ELF-1 (cell line): ENCODE data around the gene SH3PXD2A.

Source experiments
- DNase-seq: peaks from one replicate; pipeline ENCODE4 v3.0.0-alpha.2; 2016; ENCODE audit warnings: low read depth, low spot score

Gene SH3PXD2A

DNA sequence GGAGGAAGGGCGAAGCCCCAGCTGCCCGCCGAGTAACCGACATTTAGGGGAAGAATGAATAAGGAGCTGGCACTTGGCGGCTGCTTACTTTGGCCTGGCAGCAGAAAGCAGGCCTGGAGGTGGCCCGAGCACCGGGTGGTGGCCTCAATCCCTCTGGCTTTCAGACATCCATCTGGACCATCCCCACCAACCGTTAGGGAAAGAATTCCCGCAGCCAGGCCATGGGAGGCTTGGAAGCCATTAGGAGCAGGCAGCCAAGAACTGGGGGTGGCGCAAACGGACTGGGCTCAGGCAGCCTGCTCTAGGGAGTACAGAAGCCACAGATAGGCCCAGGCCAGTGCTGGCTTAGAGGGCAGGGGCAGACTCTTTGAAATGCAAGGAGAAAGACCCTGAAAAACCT is 229.2 kb downstream of the SH3PXD2A start:
- DNase-seq, result no peak

DNA sequence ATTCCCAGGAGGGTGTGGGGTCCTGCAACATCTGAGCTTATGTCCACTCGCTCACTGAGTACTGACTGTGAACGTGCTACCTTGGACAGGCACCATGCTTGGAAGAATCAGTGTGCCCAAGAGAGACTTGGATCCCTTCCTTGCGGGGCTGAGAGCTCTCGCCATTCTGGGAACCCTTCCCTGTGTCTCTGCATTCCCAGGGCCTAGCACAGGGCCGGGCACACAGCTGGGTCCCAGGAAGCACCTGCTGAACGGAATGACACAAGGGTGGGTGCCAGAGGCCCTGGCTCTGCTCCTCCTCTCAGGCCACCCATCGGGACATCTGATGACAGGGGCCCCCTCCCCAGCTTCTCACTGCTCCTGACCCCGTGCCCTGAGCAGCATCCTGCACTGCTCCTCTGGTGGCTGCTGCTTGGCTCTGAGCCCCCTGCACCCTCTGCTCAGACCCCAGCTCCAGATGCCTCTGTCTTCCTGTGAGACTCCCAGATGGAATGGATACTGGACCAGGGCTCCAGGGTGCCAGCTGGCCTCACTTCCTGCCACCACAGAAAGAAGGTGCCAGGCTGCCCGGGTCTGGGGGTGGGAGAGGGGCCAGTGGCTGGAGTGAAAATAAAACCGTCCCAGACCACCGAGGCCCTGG is 232.3 kb downstream of the SH3PXD2A start:
- no peak for DNase-seq

DNA sequence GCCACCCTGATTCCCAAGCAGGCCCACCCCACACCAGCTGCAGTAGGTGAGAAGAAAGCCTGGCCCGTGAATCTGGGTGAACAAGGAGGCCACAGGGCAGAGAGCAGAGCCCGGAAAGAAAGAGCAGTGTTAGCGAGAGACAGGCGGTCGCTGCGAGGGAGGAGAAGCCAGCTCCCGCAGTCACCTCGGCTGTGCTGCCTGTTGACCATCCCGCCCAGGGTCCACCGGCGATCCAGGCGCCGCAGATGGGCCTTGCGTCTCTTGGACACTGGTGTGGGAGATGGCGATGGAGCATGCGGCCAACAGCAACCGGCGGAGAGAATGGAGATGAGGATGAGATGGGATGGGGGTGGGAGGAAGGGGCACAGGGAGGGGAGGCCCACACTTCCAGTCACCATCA is 233.1 kb downstream of the SH3PXD2A start:
- DNase-seq, result no peak

DNA sequence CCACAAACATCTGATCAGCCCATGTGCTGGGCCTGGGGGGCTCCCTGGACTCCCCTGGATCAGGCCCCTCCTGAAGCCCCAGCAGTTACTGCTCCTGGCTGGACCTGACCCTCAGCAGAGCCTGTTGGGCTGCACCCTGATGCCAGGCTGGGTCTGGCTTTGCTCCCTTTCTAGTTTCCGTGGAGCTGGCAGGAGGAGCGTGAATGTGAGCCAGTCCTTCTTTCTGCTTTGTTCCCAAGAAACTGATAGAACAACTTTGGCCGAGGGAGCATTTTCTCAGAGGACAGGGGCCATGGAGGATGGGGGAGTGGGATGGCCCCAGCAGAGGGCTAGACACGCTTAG is 233.6 kb downstream of the SH3PXD2A start:
- DNase-seq, result no peak

DNA sequence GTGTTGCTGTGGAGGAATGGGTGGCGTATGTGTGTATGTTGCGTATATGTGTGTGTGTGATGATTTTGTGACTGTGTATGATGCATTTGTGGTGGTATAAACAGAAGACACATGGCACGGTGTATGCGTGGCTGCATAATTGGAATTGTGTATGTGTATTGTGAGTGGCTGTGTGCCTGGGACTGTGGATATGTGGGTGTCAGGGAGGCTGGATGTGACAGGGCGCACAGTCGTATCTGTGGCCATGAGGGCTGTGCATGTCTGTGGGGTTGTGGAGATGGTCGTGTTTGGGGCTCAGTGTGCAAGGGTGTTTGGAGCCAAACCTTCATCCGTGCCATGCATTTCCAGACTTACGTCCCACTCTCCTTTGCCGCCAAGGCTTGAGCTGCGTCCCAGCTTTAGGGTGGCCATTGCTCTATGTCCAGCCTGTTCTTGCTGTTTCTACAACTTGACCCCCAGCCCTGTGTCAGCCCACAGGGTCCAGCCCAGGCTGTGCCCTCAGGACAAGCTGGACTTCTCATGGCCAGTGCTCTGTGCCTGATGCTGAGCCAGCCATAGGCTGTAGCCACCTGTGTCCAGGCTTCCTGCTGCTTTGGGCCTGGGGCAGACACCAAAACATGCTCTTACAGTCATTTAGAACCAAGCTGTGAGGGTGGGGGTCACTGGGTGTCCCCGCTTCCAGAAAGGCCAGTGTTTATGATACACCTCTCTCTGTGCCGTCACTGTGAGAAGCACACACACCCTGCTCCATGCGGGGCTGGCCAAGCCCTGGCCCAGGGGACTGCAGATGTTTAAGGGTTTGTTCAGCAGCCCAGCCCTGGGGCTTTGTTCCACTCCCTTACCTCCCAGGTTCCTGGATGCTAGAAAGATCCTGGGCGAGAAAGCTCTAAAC is 234.2 kb downstream of the SH3PXD2A start:
- no peak for DNase-seq

DNA sequence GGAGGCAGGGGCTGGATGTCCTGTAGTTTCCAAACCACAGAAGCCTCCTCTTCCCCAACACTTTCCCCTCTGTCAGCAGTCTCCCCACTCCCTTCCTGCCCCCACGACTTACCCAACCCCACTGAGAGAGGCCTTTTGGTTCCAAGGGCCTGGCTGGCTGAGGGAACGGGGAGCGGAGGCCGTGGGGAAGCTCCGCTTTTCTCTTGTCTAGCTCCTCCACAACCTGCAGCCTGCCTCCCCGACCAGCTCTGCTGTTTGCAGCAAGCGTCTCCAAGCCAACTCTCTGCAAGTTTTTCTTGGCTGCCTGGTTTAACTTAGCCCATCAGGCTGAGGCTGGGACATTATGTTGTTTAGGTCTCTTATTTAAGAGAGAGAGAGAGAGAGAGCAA is 235.0 kb downstream of the SH3PXD2A start:
- DNase-seq, result no peak

DNA sequence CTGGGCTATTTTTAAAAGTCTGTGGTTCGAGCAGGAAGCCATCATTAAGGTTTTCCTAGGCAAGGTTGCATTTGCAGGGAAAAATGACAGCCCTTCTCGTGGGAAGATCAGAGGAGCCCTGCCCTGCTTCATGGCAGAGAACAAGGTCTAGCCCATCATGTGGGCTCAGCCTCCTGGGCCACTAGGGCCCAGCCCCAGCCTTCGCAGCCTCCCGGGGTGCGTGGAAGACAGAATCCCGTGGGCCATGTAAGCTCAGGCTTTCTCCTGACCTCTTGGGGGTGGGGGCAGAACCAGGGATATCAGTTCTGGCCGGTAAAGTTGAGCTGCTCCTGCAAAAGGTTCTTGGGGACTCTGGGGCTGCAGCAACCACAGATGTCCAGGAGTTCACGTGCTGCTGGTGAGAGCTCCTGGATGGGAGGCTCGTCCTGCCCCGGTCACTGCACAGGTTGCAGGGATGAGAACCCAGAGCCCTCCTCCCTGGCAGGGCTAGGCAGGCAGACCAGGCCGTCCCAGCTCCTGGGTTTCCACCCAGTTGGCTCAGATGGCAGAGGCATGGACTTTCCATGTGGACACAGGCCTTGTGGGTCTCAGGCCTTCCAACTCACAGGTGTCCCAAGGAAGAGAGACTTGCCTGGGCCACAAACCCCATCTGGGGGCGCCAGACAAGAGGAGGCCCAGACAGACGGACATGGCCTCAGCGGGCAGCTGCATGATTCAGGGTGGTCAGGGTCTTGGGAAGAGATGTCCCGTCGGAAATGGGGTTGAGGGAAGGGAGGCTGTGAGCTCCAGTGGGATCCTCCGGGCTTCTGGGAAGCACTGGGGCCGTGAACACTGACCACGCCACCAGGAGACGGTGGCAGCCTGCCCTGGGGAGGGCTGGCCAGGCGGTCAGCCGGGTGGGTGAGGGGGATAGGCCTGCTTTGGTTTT is 235.7 kb downstream of the SH3PXD2A start:
- DNase-seq, result no peak

DNA sequence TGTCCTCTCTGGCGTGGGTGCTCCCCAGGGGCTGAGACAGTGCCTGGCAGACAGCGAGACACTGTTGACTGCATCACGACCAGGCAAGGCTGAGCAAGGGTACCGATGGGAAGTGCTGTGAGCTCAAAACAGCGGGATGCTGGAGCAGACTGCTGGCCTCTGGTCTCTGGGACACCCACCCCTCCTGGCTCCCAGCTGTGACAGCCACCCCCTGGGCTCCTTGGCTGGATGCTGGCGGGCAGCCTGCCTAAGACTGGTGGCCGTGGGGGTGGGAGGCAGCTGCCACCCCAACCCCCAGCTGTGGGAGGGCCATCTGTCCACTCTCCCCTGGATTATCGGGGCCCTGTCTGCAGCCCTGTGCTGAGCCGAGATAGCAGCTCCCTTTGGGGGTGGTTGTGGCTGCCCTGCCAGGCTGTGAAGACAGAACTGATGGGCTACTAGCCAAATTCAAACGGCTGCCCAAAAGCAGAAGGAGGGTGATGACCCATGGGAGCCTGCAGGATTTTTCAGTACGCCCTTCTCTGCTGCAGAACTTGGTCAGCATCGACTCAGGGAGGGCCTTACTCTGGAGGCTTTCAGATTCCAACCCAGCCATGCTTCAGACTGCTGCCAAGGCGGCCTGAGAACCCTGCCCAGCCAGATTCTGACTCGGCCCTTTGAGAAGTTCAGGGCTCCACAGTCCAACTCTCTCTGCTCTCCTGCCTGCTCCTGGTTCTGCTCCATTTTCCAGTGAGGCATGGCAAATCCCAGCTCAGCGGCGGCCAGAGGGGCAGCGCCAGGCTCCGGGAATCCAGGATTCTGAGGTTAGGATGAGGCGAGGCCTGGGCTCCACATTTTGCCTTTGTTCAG is 236.6 kb downstream of the SH3PXD2A start:
- no peak for DNase-seq

DNA sequence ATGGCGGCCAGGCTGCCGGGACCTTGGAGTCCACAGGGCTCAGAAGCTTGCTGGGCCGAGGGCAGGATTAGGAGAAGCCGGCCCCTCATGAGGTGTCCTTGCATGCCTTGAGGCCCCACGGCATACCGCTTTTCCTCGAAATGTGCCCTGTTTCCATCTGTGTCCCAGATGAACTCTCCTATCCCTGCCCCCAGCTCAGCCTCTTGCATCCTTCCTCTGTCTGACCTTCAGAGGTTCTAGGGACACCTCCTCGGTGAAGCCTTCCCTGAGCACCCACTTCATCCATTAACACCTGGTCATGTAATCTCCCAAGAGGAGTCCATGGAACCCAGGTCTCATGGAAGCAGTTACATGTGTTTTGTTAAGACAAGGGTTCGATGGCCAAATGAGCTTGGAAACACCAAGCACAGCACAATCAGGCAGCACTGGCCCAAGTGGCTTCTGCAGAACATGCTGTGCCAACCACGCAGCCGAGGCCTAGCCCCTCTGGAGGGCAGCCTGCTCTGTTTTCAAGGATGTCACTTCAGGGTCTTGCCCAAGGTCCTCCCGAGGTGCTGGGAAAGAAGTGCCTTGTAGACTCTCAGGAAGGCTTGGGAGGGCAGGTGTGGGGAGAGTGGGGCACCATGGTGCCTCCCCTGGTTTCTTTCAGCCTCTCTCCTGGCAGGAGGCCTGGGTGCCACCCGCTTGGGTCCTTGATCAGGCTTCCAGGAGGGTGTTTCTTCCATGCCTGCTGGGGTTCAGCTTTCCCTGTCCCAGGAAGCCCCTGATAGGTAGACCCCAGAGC is 237.6 kb downstream of the SH3PXD2A start:
- DNase-seq, result no peak

DNA sequence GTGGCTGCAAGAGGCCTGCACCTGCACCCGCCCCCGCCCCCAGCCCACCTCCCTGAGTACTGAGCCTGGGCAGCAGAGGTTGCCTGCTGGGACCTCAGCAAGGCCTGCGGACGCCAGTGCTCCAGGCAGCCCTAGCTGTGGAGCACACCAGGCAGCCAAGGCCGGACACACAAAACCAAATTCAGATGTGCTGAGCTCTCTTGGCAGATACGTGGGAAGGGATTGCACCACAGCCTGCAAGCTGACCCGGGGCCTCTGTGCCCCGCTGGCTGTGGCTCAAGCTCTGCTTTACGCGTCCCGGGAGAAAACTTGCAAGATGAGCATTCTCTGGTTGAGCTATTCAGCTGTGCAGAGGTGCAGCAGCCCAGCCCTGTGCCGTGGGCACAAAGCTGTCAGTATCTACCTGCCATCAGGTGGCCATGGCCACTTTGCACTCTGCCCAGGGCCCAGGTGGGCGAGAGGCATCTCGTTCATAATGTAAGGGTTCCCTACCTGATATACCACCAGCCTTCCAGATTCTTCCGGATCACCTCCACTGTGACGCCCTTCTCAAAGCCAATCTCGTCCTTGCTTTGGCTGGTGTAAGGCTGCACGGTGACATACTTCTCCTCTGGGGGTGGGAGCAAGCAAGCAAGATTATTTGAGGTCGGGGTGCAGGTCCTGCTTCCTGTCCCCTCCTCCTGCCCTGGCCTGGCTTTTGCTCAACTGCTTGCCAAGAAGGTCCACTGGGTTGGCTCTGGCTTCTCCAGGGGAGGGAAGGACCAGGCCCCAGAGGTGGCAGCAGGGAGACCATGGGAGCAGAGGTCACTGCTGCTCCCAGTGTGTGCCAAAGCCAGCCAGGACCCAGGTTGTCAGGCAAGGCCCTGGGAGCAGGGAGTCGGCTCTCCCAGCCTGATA is 238.4 kb downstream of the SH3PXD2A start:
- no peak for DNase-seq

DNA sequence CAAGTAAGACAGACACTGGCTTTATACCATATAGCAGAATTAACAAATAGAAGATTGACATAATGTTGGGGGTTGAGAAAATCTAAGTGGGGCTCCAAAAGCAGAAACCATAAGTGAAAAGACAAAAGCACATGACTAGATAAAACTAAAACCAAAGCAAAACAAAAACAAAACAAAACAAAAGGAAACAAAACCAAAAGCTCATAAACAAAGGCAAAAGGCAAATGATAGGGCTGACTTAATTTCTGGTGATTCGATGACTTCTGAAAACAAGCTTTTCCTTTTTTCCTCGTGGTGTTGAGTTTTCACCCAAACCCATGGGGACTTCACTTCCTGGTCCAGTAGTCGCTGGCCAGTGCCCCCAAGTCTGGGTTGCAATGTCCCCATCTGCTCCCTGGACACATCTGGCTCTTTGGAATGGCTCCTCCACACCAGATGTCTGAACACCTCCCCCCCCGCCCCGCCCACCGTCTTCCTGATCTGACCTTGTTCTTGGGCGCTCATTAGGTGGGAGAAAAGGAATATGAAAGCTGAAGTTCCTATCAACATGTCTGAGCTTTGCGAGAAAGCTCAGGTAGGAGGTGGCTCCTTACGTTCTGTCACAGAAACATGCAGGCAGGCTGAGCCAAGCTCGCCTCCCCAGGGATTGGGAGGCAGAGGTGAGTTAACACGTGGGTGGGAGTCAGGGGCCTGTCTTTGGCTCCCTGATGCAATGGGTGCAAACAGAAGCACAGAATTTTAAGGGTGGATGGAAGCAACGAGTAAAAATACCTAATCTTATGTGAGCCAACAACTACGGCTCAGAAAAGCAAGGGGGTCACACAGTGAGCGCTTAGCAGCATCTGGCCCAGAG is 240.8 kb downstream of the SH3PXD2A start:
- DNase-seq, result no peak

DNA sequence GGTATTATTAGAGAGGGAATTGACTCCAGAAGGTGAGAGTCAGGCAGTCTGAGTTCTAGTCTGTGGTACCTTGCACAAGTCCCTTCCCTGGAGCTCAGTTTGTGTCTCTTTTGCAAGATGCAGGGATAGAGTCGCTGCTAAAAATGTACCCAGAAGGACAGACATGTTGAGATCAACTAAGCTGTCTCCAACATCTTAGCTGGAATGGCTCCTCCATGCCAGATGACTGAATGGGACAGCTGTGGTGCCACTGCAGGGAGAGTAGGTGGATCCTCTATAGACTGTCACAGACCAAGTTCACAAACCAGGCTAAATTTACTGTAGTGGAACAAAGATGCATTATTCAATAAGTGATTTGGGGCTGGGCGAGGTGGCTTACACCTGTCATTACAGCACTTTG is 241.8 kb downstream of the SH3PXD2A start:
- DNase-seq, result no peak

DNA sequence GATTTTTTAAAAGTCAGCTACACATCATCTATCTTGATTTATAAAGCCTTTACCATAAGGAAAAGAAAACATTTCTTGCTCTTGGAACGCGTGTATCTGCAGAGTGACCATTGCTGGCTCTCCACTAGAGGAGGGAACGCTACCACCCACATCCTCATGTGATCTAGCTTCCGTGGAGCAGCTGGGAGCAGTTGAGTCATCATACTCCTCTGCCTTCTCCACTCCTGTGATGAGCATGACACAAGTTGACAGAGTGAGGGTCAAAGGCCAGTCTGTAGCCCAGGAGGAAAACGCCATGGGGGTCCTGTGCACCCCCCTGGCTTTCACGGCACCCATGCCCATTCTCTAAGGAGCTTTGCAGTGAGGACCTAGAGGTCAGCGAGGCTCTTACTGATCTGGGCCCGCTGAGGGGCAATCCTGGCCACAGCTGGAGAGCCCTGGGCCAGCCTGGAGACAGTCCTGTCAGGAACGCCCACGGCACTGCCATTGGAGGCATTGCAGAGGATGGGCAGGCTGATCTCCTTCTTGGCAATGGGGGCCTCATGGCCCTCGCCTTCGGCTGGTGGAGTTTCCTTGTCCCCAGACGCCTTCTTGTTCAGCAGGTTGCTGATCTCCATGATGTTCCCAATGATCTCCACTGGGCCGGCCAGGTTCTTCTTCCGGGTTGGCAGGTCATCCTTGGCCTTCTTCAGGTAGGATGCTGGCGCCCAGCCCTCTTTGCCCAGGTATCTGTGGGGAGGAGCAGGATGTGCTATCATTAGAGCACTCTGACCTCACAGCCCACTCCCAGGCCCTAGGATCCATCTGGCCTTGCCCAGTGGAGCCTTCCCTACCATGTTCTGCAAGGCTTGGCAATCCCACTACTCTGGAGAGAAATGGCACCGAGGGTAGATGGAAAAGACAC is 242.7 kb downstream of the SH3PXD2A start:
- DNase-seq, result no peak

DNA sequence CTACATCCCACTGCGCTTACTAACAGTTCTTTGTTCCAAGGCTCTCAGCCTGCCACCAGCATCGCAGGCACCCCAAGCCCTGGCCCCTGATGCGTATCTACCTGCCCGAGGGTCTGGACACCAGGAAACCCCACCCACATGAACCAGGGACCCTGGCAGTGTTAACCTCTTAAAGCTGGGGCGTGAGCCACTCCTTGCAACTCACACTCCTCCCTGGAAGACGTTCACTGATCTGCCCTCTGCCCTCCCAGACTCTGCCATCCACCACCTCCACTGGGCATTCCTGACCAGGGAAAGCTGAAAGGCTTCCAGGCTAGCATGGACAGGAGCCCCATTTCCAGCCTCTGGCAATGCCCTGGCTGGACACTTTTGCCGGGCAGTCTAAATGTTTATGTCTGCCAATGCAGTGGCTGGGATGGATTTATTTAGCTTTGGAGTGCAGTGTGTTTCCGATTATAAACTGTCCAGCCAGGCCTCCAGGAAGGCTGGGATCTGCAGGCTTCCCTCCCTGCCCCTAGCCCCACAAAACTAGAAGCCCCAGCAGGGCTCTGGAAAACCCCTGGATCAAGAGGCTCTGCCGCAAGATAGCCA is 244.4 kb downstream of the SH3PXD2A start:
- DNase-seq, result no peak

DNA sequence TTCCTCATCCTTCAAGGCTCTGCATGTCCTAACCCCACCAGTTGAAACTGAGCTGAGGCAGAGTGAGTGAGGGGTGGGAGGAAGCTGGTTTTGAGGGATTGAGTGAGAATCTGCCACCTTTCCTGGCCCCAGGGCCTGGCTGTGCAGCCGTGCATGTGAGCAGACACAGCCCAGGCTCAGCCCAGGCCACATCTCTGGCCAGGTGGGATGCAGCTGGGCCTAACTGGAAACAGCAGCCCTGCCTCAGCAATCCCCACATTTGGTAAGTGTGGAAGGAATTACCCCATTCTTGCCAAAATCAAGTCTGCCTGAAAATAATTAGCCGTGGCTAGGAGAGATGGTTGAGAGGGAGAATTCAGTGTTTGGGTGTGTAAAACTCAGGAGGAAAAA is 245.3 kb downstream of the SH3PXD2A start:
- no peak for DNase-seq

DNA sequence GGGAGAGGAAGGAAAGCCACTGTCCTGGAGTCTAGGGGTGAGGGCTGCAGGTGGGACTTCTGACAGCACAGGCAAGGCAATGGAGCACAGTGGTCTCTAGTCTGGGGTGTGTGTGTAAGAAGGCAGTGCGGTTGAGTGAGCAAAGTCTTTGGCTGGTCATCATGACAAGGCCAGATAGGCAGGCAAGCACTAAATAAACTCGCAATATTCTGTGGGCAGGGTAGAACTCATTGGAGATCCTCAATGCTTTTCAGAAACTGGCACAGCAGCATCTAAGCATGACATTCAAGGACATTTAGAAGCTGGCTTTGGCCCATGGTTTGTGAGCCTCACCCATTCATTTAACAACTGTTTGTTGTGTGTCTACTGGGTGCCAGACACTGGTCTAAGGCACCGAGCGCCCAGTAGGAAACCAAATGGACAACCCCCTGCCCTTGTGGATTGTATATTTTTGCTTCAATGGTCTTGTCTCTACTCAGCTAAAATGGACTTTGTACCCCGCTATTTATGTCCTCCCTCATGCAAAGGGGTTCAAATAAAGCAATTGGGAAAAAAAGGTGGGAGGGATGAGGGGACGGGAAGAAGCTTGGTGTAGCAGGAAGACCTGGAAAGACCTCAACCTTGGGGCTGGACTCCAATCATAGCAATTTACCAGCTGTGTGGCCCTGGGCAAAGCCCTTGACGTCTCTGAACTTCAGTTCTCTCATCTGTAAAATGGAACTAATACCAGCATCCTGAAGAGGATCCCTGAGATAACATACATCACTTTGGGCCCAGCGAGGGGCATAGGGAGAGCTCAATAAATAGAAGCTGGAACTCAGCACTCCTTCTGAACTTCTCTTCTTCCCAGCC is 245.9 kb downstream of the SH3PXD2A start:
- DNase-seq, result no peak
